IMR-90 (cell line): ENCODE results near the gene DSCAML1. TPM values are rescaled to one million over a fixed set of nuclear protein-coding genes. Genes with fewer than 3 reads are reported as not detected.

Source experiments
- ATAC-seq: fragments of 200-7000 bp; cut with Tn5 transposase; 2 replicates; pipeline ENCODE4 v1.9.1; 2020; ENCODE audit warnings: low read depth, mild to moderate bottlenecking, moderate library complexity
- BruUV-seq: library from RNA; stranded (reverse); fragments of 400-500 nt; replicated peaks from 2 replicates; lab custom pipeline; 2021; lab: Mats Ljungman, UMichigan
- CTCF ChIA-PET: fragments of 300-600 bp; formaldehyde crosslinking; extraction: SDS; loops from one replicate; lab custom pipeline; 2021; ENCODE audit warnings: antibody characterized with exemption; lab: Yijun Ruan, JAX
- POLR2A ChIA-PET: fragments of 300-600 bp; sonication (Branson Sonifier 250); formaldehyde crosslinking; loops from one replicate; lab custom pipeline; 2022; ENCODE audit warnings: antibody characterized with exemption; ENCODE audit not compliant: unreplicated experiment; lab: Charles Lee
- DNase-seq: peaks from one replicate; pipeline ENCODE4 v3.0.0; 2013
- H2AFZ ChIP-seq: replicated peaks from 2 replicates; pipeline ENCODE3; 2013; ENCODE audit warnings: low read length, mild to moderate bottlenecking; ENCODE audit not compliant: poor library complexity
- H2AK5ac ChIP-seq: 2 replicates; pipeline ENCODE4 v1.6.1; 2013; ENCODE audit warnings: low read depth, low read length, inconsistent platforms
- H2AK9ac ChIP-seq: replicated peaks from 2 replicates; pipeline ENCODE3; 2013; ENCODE audit warnings: mild to moderate bottlenecking, low read depth, low read length, moderate library complexity; ENCODE audit not compliant: poor library complexity
- H2BK120ac ChIP-seq: 2 replicates; pipeline ENCODE4 v1.6.1; 2013; ENCODE audit warnings: low read depth, low read length, inconsistent platforms
- H2BK15ac ChIP-seq: 3 replicates; pipeline ENCODE4 v1.6.1; 2013; ENCODE audit warnings: low read depth, low read length, inconsistent platforms
- H2BK20ac ChIP-seq: 2 replicates; pipeline ENCODE4 v1.6.1; 2013; ENCODE audit warnings: low read depth, mild to moderate bottlenecking, inconsistent platforms, low read length, moderate library complexity
- H2BK5ac ChIP-seq: 2 replicates; pipeline ENCODE4 v1.6.1; 2013; ENCODE audit warnings: mild to moderate bottlenecking, low read depth, low read length, inconsistent platforms; ENCODE audit not compliant: poor library complexity, severe bottlenecking
- H3K14ac ChIP-seq: replicated peaks from 2 replicates; pipeline ENCODE4 v1.6.1; 2013; ENCODE audit warnings: low read depth, low read length, inconsistent platforms
- H3K18ac ChIP-seq: 2 replicates; pipeline ENCODE4 v1.6.1; 2013; ENCODE audit warnings: low read depth, low read length, control low read depth
- H3K23ac ChIP-seq: 2 replicates; pipeline ENCODE4 v1.6.1; 2013; ENCODE audit warnings: low read depth, low read length, inconsistent platforms
- H3K27ac ChIP-seq: 2 replicates; pipeline ENCODE4 v1.5.1; 2013; ENCODE audit warnings: mild to moderate bottlenecking, control low read depth, low read length; ENCODE audit not compliant: insufficient read depth
- H3K27me3 ChIP-seq: 2 replicates; pipeline ENCODE4 v1.6.1; 2013; ENCODE audit warnings: low read length; ENCODE audit not compliant: control insufficient read depth, insufficient read depth
- H3K36me3 ChIP-seq: 2 replicates; pipeline ENCODE4 v1.6.1; 2013; ENCODE audit warnings: low read length, mixed read lengths; ENCODE audit not compliant: control insufficient read depth, insufficient read depth
- H3K4ac ChIP-seq: 2 replicates; pipeline ENCODE4 v1.6.1; 2013; ENCODE audit warnings: low read depth, low read length, inconsistent platforms
- H3K4me1 ChIP-seq: 2 replicates; pipeline ENCODE4 v1.6.1; 2013; ENCODE audit warnings: low read length, mixed read lengths; ENCODE audit not compliant: control insufficient read depth, insufficient read depth
- H3K4me2 ChIP-seq: 2 replicates; pipeline ENCODE4 v1.6.1; 2013; ENCODE audit warnings: low read depth, mild to moderate bottlenecking, control low read depth, low read length, moderate library complexity
- H3K4me3 ChIP-seq: 2 replicates; pipeline ENCODE4 v1.5.1; 2013; ENCODE audit warnings: low read depth, mild to moderate bottlenecking, control low read depth, low read length, moderate library complexity; ENCODE audit not compliant: insufficient read depth
- H3K56ac ChIP-seq: 2 replicates; pipeline ENCODE4 v1.6.1; 2013; ENCODE audit warnings: low read length, inconsistent platforms; ENCODE audit not compliant: insufficient read depth; ENCODE audit errors: extremely low read depth
- H3K79me1 ChIP-seq, 2 experiments: 2 replicates each; pipeline ENCODE4 v1.6.1; 2013; ENCODE audit warnings: low read length in 2 of 2, inconsistent platforms in 1 of 2, low read depth in 1 of 2
- H3K9ac ChIP-seq: 2 replicates; pipeline ENCODE4 v1.6.1; 2013; ENCODE audit warnings: low read depth, low read length, control low read depth
- H3K9me1 ChIP-seq: 2 replicates; pipeline ENCODE4 v1.6.1; 2013; ENCODE audit warnings: low read length, inconsistent platforms; ENCODE audit not compliant: insufficient read depth
- H3K9me3 ChIP-seq: 2 replicates; pipeline ENCODE4 v1.6.1; 2013; ENCODE audit warnings: low read length; ENCODE audit not compliant: control insufficient read depth, insufficient read depth
- H4K20me1 ChIP-seq: 2 replicates; pipeline ENCODE4 v1.6.1; 2013; ENCODE audit warnings: low read length, inconsistent platforms; ENCODE audit not compliant: insufficient read depth
- H4K5ac ChIP-seq: 2 replicates; pipeline ENCODE4 v1.6.1; 2013; ENCODE audit warnings: mild to moderate bottlenecking, low read depth, low read length, control low read depth
- H4K8ac ChIP-seq, 2 experiments: 2 replicates each; pipeline ENCODE4 v1.6.1; 2013; ENCODE audit warnings: low read depth in 2 of 2, low read length in 2 of 2, control low read depth in 1 of 2, inconsistent platforms in 1 of 2
- H4K91ac ChIP-seq: 2 replicates; pipeline ENCODE4 v1.6.1; 2013; ENCODE audit warnings: low read depth, low read length, inconsistent platforms; ENCODE audit not compliant: insufficient read depth
- BHLHE40 ChIP-seq: fragments of 150-350 bp; IDR thresholded peaks from 2 replicates; pipeline ENCODE4 v1.6.1; 2016; ENCODE audit warnings: mild to moderate bottlenecking, low read depth, low read length
- CEBPB ChIP-seq: IDR thresholded peaks from 2 replicates; pipeline ENCODE4 v1.6.1; 2012; ENCODE audit warnings: low read depth, low read length, improper control_type of control experiment
- CHD1 ChIP-seq: IDR thresholded peaks from 2 replicates; pipeline ENCODE4 v1.6.1; 2012; ENCODE audit warnings: low read depth, low read length, improper control_type of control experiment
- FOS ChIP-seq: fragments of 150-350 bp; IDR thresholded peaks from 2 replicates; pipeline ENCODE4 v1.6.1; 2016; ENCODE audit warnings: low read depth, low read length
- MAFK ChIP-seq: IDR thresholded peaks from 2 replicates; pipeline ENCODE4 v1.6.1; 2012; ENCODE audit warnings: low read depth, low read length, improper control_type of control experiment
- MAZ ChIP-seq: IDR thresholded peaks from 2 replicates; pipeline ENCODE4 v1.6.1; 2012; ENCODE audit warnings: low read depth, mild to moderate bottlenecking, low read length, improper control_type of control experiment, moderate library complexity, borderline replicate concordance
- MXI1 ChIP-seq: IDR thresholded peaks from 2 replicates; pipeline ENCODE4 v1.6.1; 2012; ENCODE audit warnings: low read depth, mild to moderate bottlenecking, low read length, moderate library complexity, borderline replicate concordance
- NFE2L2 ChIP-seq: fragments of 150-350 bp; IDR thresholded peaks from 2 replicates; pipeline ENCODE4 v1.6.1; 2016; ENCODE audit warnings: low read depth, mild to moderate bottlenecking, low read length
- POLR2A ChIP-seq: IDR thresholded peaks from 2 replicates; pipeline ENCODE4 v1.6.1; 2012; ENCODE audit warnings: mild to moderate bottlenecking, low read depth, low read length
- RAD21 ChIP-seq: IDR thresholded peaks from 2 replicates; pipeline ENCODE4 v1.6.1; 2012; ENCODE audit warnings: low read length, improper control_type of control experiment
- RCOR1 ChIP-seq: IDR thresholded peaks from 2 replicates; pipeline ENCODE4 v1.6.1; 2012; ENCODE audit warnings: mild to moderate bottlenecking, low read length, improper control_type of control experiment; ENCODE audit not compliant: insufficient replicate concordance
- RFX5 ChIP-seq: IDR thresholded peaks from 2 replicates; pipeline ENCODE4 v1.8.0; 2012; ENCODE audit warnings: low read depth, mild to moderate bottlenecking, low read length, moderate library complexity
- SMC3 ChIP-seq: fragments of 150-350 bp; IDR thresholded peaks from 2 replicates; pipeline ENCODE4 v1.6.1; 2016; ENCODE audit warnings: low read depth, mild to moderate bottlenecking, antibody characterized with exemption, low read length, moderate library complexity
- WGBS, 2 experiments: methylation state at CpG; one replicate each; pipeline versions ENCODE4 v1.1.5 to v1.1.7; 2013; ENCODE audit warnings: missing lambda C conversion rate in 2 of 2; ENCODE audit not compliant: insufficient read length in 1 of 2; ENCODE audit errors: extremely low coverage in 2 of 2; 5-methylcytosine and 5-hydroxymethylcytosine counted together
- dilution Hi-C: fragments of 300-500 bp; cut with HindIII; formaldehyde crosslinking; loops from one replicate; pipeline ENCODE4 v1.14.3; 2018; ENCODE audit warnings: low sequenced_read_pairs; ENCODE audit not compliant: unreplicated experiment
- in situ Hi-C: fragments of 300-500 bp; cut with MboI; formaldehyde crosslinking; loops from 3 replicates; pipeline ENCODE4 v1.14.3; 2019; ENCODE audit warnings: low sequenced_read_pairs, inconsistent platforms, mixed read lengths
- intact Hi-C: fragments of 100-400 bp; cut with micrococcal nuclease; formaldehyde crosslinking; loops from 2 replicates; pipeline ENCODE4 v1.10.0; 2022
- polyA plus RNA-seq, 3 experiments: library from polyadenylated mRNA; depleted of rRNA; stranded (reverse); fragments of >200 nt; gene quantifications; 2 replicates each; pipeline ENCODE4 v1.2.3, GENCODE V29; 2012; ENCODE audit warnings: low replicate concordance in 1 of 3
- total RNA-seq: library from RNA; depleted of rRNA; stranded (reverse); fragments of >200 nt; gene quantifications from 2 replicates; pipeline ENCODE4 v1.2.3, GENCODE V29; 2012
- TF ChIP-seq, protein P1 (sequence below): conservative IDR thresholded peaks from 2 replicates; pipeline ENCODE4 v1.5.1; 2012; ENCODE audit warnings: mild to moderate bottlenecking, low read depth, low read length, improper control_type of control experiment
- TF ChIP-seq, protein P2 (sequence below): fragments of 150-350 bp; IDR thresholded peaks from 2 replicates; pipeline ENCODE4 v1.6.1; 2016; ENCODE audit warnings: low read depth, mild to moderate bottlenecking, low read length, moderate library complexity, borderline replicate concordance
- TF ChIP-seq, protein P3 (sequence below): fragments of 150-350 bp; IDR thresholded peaks from 2 replicates; pipeline ENCODE4 v1.6.1; 2017; ENCODE audit warnings: mild to moderate bottlenecking, antibody characterized with exemption, low read length, low read depth

Gene DSCAML1
- total and polyA plus RNA-seq, 2 of the 4 experiments (the other 2 are of a cell fraction): not detected

GRCh38 chr11:117439256-117439655, 357.8 kb downstream of the DSCAML1 start:
- intact Hi-C loops (no loop called here), in situ Hi-C loops (no loop called here), dilution Hi-C loops (no loop called here)
- Histone ChIP-seq H3K36me3 (no peaks in the 10 kb centered on the region), H4K8ac (no peak overlapping the region), H3K27me3 (peaks cover 52% of the 10 kb centered on the region), H3K4me2 (no peak overlapping the region), H3K27ac (no peak overlapping the region), H3K56ac (no peak overlapping the region), H3K9me1 (no peaks in the 10 kb centered on the region), H3K79me1 (no peaks in the 10 kb centered on the region), H2BK5ac (no peak overlapping the region), H2AK9ac (no peak overlapping the region), H3K4me1 (no peaks in the 10 kb centered on the region), H2BK120ac (no peak overlapping the region), H3K9ac (no peak overlapping the region), H4K20me1 (no peaks in the 10 kb centered on the region; the same call in 1 of the 2 replicates), H3K4ac (no peak overlapping the region), H3K14ac (no peak overlapping the region), H2BK20ac (no peak overlapping the region), H4K5ac (no peak overlapping the region), H2AK5ac (no peak overlapping the region), H3K18ac (no peak overlapping the region), H3K23ac (no peak overlapping the region), H2AFZ (no peak overlapping the region), H3K9me3 (no peaks in the 10 kb centered on the region), H2BK15ac (no peak overlapping the region), H4K91ac (no peak overlapping the region), H3K4me3 (no peak overlapping the region)
- ChIA-PET CTCF (no interaction called here), POLR2A (no interaction called here)
- ATAC-seq (no peak), DNase-seq (no peak)
- WGBS, 2 experiments: 63% methylated on average over 6 of the region's 13 CpGs; no CpG with 5 or more reads in 1 of the 2 experiments
- TF ChIP-seq FOS (no peak), CEBPB (no peak), MXI1 (no peak), MAFK (no peak), RAD21 (no peak), SMC3 (no peak), BHLHE40 (no peak), POLR2A (no peak), MAZ (no peak), RFX5 (no peak), RCOR1 (no peak), NFE2L2 (no peak), CHD1 (no peak)
- TF ChIP-seq, protein P1, sequence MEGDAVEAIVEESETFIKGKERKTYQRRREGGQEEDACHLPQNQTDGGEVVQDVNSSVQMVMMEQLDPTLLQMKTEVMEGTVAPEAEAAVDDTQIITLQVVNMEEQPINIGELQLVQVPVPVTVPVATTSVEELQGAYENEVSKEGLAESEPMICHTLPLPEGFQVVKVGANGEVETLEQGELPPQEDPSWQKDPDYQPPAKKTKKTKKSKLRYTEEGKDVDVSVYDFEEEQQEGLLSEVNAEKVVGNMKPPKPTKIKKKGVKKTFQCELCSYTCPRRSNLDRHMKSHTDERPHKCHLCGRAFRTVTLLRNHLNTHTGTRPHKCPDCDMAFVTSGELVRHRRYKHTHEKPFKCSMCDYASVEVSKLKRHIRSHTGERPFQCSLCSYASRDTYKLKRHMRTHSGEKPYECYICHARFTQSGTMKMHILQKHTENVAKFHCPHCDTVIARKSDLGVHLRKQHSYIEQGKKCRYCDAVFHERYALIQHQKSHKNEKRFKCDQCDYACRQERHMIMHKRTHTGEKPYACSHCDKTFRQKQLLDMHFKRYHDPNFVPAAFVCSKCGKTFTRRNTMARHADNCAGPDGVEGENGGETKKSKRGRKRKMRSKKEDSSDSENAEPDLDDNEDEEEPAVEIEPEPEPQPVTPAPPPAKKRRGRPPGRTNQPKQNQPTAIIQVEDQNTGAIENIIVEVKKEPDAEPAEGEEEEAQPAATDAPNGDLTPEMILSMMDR: no peak
- TF ChIP-seq, protein P2, sequence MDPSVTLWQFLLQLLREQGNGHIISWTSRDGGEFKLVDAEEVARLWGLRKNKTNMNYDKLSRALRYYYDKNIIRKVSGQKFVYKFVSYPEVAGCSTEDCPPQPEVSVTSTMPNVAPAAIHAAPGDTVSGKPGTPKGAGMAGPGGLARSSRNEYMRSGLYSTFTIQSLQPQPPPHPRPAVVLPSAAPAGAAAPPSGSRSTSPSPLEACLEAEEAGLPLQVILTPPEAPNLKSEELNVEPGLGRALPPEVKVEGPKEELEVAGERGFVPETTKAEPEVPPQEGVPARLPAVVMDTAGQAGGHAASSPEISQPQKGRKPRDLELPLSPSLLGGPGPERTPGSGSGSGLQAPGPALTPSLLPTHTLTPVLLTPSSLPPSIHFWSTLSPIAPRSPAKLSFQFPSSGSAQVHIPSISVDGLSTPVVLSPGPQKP: no peak
- TF ChIP-seq, protein P3, sequence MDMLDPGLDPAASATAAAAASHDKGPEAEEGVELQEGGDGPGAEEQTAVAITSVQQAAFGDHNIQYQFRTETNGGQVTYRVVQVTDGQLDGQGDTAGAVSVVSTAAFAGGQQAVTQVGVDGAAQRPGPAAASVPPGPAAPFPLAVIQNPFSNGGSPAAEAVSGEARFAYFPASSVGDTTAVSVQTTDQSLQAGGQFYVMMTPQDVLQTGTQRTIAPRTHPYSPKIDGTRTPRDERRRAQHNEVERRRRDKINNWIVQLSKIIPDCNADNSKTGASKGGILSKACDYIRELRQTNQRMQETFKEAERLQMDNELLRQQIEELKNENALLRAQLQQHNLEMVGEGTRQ: no peak
- no TSS peak for BruUV-seq
